Right forelimb (tissue), 1 donor: ENCODE results near the gene NUP42.
"Not testable (repeated sequence)": the region's sequence is repeated elsewhere in the genome, so short reads cannot be mapped to it uniquely, and the experiment has no call there.

Source experiments
- DNase-seq: peaks from one replicate; pipeline ENCODE4 v3.0.0-alpha.2; 2018

Gene NUP42

GRCh38 chr7:23205909-23206767 lies 24.3 kb downstream of the NUP42 start:
- DNase-seq, result peak; percentile 83

- DNase-seq, result no peak
Measured at GRCh38 chr7:23207021-23207420, 25.2 kb downstream of the NUP42 start.

- no peak for DNase-seq
Measured at GRCh38 chr7:23207884-23208283, 26.0 kb downstream of the NUP42 start.

- no peak for DNase-seq
Measured at GRCh38 chr7:23208316-23208715, 26.5 kb downstream of the NUP42 start.

GRCh38 chr7:23210506-23210905 lies 28.7 kb downstream of the NUP42 start:
- DNase-seq, result no peak

- DNase-seq, result no peak
Measured at GRCh38 chr7:23211589-23211988, 29.7 kb downstream of the NUP42 start.

- no peak for DNase-seq
Measured at GRCh38 chr7:23212395-23212794, 30.5 kb downstream of the NUP42 start.

- no peak for DNase-seq
Measured at GRCh38 chr7:23212841-23213240, 31.0 kb downstream of the NUP42 start.

GRCh38 chr7:23213755-23214154 lies 31.9 kb downstream of the NUP42 start:
- no peak for DNase-seq

GRCh38 chr7:23214423-23214822 lies 32.6 kb downstream of the NUP42 start:
- no peak for DNase-seq

- no peak for DNase-seq
Measured at GRCh38 chr7:23214938-23215337, 33.1 kb downstream of the NUP42 start.

GRCh38 chr7:23216021-23216420 lies 34.2 kb downstream of the NUP42 start:
- no peak for DNase-seq

- no peak for DNase-seq
Measured at GRCh38 chr7:23218196-23218595, 36.3 kb downstream of the NUP42 start.

GRCh38 chr7:23220690-23221305 lies 39.0 kb downstream of the NUP42 start:
- no peak for DNase-seq

- no peak for DNase-seq
Measured at GRCh38 chr7:23222439-23223030, 40.7 kb downstream of the NUP42 start.

- DNase-seq, result not testable (repeated sequence)
Measured at GRCh38 chr7:23224364-23224763, 42.5 kb downstream of the NUP42 start.

GRCh38 chr7:23226844-23227450 lies 45.1 kb downstream of the NUP42 start:
- DNase-seq, result no peak

- no peak for DNase-seq
Measured at GRCh38 chr7:23228412-23228811, 46.6 kb downstream of the NUP42 start.

- no peak for DNase-seq
Measured at GRCh38 chr7:23230641-23231101, 48.8 kb downstream of the NUP42 start.

GRCh38 chr7:23232966-23233365 lies 51.1 kb downstream of the NUP42 start:
- no peak for DNase-seq

- no peak for DNase-seq
Measured at GRCh38 chr7:23234569-23235296, 52.9 kb downstream of the NUP42 start.

- DNase-seq, result no peak
Measured at GRCh38 chr7:23235813-23236221, 54.0 kb downstream of the NUP42 start.

- no peak for DNase-seq
Measured at GRCh38 chr7:23237000-23237399, 55.2 kb downstream of the NUP42 start.
